22Rv1 (cell line): ENCODE data around the gene KRTAP4-16.

ENCODE experiments used
- CTCF ChIP-seq: fragments of 450-650 bp; IDR thresholded peaks from 2 replicates; pipeline ENCODE4 v1.5.1; 2017; ENCODE audit warnings: mild to moderate bottlenecking
- ZFX ChIP-seq: fragments of 450-650 bp; IDR thresholded peaks from 2 replicates; pipeline ENCODE4 v1.6.1; 2017; ENCODE audit warnings: antibody characterized with exemption, borderline replicate concordance

DNA sequence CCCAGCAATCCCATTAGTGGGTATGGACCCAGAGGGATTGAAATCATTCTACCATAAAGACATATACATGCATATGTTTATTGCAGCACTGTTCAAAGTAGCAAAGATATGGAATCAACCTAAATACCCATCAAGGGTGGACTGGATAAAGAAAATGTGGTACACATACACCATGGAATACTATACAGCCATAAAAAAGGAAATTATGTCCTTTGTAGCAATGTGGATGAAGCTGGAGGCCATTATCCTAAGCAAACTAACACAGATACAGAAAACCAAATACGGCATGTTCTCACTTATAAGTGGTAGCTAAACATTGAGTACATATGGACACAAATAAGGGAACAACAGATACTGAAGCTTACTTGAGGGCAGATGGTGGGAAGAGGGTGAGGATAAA is 44.5 kb downstream of the KRTAP4-16 start:
- TF ChIP-seq CTCF (no peak), ZFX (no peak)
